ENCODE measurements around the gene TCF20.
A peak's percentile ranks its signal among the peaks of the same experiment; 100 is the strongest.

TCF20 gene

DNA sequence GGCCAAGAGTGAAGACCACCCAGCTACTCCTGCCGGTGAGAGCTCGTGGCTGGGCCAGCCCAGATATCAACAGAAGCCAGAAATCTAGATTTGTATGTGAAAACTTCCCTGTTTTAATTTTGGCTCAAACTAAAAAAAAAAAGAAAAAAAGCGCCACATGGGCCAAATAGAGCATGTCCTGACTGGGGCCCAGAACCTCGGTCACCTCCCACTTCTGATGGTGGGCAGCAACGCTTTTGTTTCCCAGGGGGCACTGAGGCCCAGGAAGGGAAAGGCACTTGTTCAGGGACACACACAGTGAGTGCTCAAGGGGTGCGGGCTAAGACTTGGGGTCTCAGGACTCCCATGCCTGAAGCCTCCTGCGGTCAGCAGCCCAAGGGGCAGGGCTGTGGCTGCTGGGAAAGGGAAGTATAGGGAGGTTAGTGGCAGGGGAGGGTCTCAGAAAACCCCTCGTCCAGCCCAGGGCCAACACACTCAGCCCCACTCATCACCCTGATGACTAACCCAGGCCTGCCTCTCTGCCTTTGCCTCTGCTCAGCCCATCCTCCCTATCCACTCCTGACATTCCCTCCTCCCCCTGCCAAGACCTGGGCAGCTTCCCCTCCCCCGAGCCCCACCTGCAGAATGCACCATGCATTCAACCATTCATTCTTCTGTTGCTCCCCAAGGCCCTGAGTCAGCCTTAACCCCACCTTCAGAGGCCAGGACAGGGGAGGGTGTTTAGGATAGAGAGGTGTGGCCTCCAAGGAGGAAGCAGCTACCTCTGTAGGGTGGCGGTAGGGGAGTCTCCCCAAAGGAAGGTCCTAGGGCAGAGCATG is 30.0 kb upstream of the TCF20 start:
- DNase-seq: no peak

DNA sequence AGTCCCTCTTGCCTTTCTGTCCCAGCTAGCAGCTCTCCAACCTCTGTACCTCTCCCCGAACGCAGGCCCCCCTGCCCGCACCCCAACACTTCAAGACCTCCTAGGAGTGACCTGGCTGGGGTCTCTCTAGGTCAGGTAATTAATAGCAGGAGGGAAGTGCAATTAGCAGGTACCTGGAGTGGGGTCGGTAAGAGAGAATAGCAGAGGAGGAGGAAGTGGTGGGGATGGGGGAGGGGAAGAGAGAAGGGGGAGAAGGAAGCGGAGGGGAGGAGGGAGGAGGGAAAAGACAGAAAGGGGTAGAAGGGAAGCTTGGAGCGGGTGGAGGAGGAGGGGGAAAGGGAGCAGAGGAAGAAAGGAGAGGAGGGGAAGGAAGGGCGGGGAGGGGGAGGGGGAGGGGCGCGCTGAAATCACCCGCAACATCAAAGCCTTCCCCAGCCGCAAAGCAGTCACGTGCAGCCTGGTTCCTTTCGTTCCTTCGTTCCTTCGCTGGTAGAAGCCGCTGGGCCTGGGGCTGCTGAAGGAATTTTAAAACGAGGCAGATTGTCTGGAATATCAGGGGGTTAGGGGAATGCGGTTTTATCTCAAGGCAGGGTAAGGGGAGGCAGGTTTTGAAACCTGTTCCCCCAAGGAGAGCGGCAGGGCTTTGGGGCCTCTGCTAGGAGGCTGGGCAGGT is 29.3 kb upstream of the TCF20 start:
- DNase-seq: no peak

DNA sequence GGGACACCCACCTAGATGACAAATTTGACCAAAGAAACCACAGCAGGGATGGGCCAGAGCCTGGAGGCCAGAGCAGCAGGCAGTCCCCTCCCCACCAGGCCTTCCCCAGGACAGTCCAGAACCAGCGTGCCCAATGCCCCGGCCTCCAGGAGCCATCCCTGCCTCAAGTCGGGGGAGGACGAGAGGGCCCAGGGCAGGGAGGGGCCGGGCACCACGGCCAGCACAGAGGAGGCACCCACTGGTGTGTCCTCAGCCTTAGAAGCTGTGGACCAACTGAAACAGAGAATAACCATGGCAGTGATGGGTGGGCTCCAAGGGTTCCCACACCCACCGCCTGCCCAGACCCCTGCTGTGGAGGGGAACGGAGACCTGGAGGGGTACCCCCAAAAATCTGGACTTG is 28.3 kb upstream of the TCF20 start:
- no peak for DNase-seq

DNA sequence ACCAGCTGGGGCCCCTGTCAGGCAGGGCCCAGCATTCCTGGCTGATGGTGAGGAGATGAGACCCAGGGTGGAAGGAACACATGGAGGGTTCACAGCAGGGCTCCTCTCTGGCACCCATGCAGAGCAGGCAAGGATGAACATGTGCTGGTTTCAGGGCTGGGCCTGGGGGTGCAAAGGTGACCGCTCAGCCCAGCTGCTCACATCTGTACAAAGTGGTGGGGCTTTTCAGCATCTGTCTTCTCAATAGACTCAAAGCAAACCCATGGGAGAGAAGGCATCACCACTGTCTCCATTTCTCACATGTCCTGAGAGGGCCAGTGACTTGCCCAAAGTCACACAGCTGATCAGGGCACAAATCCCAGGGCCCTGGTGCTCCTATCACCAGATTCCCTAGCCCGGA is 27.3 kb upstream of the TCF20 start:
- DNase-seq: no peak

DNA sequence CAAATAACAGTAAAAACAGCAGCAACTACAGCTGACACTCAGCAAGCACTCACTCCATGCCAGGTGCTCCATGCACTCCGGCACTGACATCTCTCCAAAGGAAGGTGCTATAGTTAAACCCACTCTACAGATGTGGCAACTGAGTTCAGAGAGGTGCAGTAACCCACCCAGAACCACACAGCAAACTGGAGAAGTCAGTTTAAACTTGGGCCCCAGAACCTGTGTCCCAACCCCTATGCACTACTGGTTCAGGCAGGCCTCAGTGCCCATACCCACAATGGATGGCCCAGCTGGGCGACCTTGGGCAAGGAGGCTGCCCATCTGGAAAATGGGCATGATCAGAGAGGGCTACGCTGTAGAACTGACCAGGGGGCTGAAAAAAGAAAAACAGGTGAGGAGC is 26.4 kb upstream of the TCF20 start:
- no peak for DNase-seq

DNA sequence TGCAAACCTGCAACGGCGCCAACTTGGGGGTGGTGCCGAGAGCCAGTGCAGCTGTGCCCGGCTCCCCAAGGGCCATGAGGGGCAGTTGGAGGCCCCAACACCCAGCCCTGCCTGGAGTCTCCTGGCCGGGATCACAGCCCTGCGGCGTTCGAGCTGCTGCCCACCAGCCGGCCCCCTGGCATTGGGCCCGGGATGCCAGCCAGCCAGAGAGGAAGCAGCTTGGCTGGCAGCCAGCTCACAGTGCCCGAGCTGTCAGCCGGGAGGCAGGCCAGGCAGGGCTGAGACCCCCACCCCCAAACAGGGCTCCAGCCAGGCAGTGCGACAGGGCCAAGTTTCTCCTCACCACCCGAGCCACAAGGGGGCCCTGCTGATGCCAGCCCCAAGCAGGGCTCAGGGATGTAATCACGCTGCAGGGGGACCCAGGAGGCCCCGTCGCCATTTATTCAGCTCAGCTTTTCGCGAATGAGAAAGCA is 26.0 kb upstream of the TCF20 start:
- peak; percentile 93 for DNase-seq

DNA sequence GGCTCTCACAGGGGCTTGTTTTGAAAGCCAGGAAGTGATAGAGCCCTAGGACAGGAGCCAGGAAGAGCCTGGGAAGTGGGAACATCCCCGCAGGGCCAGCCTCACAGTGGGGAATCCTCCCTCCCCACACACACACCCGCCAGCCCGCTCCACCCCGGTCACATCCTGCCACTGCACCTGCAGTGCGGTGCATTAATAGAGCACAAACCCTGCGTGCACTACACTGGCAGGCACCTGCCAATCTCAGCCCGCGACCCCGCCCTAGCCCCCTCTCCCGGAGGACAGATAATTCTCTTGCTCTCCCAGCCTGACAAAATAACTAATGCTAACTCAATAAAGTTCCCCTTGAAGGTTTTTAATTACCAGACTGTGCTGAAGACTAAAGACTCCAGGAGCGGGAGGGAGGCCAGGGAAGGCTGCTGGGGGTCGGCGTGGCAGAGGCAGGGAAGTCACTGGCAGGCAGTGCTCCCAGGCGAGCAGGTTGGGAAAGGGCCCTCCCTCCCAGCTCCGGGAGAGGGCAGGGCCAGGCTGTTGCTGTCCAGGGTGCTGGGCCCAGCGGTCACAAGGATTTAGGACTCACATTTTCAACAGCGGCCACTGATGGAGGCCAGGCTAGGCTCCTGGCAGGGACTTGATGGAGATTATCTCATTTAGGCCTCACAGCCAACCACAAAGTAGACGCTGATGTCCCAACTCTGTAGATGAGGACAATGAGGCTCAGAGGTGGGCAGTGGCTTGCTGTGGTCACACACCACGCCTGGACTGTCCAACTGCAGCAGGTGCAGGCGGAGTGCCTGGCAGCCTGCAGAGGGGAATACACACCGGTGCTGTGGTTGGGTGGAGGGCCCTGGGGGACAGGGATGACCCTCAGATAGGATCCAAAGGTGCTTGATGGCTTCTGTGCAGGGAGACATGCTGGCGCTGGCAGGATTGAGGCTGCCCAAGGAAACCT is 23.9 kb upstream of the TCF20 start:
- DNase-seq: peak; percentile 18

DNA sequence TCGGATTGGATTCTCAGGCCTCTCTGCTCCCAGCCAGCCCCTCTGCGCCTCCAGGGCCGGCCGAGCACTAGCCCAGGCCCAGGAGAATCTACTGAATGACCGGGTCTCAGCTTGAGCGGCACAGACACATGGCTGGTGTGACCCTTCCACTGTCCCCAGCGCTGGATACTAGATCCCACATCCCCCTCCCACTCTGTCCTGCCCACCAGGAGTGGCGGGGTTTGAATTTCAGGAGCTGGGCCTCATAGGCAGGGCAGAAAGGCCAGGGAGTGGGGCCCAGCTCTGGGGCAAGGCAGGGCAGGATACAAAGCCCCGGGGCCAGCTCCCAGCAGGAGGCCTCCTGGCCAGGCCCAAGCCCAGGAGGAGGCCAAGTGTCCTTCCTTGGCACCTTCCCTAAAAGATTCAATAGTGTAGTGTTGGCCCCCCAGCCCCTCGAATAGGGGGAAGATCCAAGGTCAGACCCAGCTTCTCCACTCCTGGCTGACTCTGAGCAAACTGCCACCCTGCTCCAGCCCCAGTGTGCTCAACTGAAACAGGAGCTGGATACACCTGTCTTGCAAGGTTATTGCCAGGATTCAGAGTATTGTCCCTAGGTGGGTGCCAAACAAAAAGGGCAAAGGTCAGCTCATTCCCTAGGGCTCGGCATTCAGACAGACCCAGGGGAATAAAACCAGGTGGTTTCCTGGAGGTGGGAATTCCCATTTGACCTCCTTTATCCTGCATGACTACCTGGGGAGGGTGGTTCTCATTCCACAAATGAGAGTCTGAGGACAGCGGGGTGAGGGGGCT is 22.5 kb upstream of the TCF20 start:
- no peak for DNase-seq

DNA sequence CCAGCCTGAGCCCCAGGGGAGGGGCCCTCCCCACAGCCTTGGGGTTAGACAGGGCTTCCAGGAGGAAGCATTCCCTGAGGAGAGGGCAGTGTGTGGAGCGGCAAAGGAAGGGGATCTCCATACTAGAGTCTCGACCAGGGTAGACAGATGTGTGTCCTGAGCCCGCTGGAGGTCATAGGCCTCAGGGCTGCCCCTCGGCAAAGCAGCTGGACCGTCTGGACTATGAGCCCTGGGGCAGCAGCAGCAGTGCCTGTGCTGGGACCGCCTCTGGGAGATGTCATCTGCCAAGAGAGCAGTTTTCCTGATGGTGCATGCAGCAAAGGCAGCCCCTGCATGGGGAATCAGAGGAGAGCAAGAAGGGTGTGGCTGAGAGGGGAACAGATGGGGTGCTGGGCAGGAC is 20.8 kb upstream of the TCF20 start:
- no peak for DNase-seq

DNA sequence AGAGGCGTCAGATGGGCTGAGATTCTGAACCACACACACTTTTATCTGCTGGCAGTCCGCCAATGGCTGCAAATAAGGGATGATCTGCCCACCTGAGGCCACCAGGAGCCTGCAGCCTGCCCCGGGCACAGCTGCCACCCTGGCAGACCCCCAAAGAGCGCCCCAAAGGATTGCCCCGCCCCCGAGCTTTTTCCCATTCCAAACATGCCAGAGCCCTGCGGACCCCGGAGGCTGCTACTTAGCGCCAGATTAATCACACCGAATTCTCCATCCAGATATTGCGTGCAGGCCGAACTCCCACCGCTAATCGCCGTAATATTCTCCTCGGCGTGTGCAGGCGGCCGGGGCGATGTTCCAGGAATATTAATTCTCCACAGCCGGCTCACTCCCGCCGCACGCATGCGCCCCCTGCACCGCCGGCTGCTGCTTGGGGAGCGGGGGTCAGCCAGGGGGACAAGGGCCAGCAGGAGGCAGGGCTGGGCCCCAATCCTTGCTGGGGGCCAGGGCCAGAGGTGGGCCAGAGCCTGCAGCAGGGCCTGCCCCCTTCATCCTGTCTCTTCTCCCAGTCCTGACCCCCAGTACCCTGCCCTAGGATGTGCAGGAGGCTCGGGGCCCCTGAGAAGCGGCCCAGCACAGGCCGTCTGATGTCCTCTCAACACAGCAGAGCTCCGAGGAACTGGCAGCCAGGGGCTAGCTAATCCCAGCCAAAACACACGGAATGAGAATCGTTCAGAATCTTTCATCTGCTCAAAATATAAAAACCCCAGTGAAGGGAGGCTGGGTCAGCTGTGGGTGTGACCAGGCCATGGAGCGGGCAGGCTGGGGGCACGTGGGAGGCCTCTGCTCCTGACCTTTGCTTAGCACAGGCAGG is 19.5 kb upstream of the TCF20 start:
- DNase-seq: peak; percentile 57

DNA sequence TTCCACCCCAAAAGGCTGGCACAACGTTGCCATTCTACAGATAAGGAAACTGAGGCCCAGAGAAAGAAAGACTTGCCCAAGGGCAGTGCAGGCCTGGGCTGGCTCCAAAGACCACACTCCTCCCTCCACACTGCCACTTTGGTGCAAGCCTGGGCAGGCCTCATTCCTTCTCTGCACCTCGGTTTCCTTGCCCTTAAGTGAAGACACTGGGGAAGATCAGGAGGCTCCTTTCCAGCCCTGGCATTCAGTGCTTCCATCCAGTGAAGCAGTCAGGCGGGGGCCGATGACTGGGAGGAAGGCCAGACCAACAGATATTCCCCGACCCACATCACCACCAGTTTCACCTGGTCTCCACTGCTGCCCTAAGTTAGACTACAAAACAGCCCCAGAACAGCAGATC is 18.3 kb upstream of the TCF20 start:
- DNase-seq: no peak

DNA sequence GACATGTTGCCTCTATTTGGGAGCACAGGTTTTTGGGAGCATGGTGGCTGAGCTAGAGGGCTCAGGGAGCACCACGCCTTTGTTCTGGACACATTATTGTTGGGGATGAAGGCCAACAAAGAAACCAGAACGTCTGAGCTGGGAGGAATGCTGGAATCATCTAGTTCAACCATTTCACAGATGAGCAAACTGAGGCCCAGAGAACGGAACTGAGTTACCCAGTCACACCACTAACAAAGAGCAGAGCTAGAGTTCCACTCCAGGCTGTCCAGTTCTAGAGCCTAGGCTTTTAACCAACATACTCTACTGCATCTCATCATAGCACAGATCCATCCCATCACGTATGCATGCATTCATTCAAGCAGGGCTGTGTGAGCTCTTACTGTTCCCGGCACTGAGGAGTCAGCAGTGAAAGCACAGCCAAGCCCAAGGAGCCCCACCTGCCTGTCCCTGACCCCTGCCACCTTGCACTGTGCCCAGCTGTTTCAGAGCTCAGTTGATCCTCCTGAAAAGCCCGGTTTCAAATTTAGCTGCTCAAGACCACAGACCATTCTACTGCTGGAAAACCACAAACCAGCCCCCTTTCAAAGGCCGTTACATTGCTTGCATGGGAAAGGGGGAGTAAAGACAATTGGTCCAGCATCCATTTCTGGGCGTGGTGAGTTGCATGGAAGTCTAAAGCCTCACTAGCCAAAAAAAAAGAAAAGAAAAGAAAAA is 16.9 kb upstream of the TCF20 start:
- no peak for DNase-seq

DNA sequence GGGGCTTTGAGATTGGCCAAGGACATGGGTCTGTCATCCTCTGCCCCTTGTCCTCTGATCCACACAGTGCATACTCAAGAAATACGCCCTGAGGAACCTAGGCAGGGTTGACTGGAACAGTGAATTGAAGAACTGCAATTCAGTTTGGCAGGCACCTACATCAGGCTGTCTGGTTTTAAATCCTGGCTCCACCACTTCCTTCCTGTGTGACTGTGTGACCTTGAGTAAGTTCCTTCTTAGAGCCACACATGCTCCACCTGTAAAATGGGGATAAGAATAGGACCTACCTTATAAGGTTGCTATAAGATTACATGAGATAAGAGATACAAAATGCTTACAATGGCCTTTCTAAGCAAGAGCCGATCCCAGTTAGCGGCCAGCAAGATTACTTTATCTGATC is 15.8 kb upstream of the TCF20 start:
- DNase-seq: no peak

DNA sequence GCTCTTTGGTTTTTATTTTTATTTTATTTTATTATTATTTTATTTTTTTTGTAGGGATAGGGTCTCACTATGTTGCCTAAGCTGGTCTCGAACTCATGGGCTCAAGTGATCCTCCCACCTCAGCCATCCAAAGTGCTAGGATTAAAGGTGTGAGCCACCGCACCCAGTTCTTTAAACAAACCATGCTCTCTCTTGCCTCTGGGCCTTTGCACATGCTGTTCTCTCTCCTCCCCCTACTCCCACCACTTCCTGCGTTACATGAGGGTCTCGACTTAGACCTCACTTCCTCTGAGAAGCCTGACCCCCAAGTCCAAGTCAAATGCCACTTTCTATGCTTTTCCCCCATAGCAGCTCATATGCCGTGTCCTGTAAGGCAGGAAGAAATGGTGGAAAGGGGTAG is 15.2 kb upstream of the TCF20 start:
- no peak for DNase-seq

DNA sequence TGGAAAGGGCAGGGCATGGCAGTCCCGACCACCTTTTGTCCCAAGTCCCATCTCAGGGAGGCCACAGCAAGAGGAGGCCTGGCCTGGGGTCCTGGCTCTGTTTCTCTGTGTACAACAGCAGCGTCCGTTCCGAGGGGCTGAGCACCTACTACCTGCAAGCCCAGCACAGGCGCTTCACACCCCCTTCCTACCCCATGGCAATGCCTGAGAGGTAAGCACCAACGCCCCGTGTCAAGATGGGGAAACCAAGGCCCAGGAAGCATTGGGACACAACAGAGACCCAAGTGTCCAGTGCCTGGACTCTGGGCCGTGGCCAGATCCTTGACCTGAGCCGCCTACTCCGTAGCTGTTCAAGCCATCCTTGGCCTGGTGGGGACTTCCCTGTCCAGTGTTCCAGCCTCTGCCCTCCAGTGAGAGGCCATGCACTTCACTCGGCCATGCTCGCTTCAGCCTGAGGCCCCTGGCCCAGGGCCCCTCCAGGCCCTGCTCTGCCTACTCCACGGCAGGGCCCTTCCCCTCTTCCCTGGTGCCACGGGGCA is 14.3 kb upstream of the TCF20 start:
- no peak for DNase-seq

DNA sequence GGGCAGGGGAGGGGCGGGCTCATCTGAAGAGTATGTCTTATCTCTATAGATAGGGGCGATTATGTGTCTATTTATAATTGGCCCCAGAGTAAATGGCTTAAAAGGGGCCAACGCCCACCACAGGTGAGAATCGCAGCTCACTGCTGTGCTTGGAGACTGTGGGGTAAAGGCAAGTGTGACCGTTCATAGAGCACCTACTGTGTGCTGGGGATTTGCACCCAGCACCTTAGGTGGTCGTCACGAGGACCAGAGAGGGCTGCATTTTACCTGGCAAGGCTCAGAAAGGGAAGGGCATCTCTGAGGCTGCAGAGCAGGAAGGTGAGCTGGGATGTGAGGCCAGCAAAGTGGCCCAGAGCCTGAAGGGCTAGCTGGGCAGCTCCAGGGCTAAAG is 13.7 kb upstream of the TCF20 start:
- DNase-seq: no peak

DNA sequence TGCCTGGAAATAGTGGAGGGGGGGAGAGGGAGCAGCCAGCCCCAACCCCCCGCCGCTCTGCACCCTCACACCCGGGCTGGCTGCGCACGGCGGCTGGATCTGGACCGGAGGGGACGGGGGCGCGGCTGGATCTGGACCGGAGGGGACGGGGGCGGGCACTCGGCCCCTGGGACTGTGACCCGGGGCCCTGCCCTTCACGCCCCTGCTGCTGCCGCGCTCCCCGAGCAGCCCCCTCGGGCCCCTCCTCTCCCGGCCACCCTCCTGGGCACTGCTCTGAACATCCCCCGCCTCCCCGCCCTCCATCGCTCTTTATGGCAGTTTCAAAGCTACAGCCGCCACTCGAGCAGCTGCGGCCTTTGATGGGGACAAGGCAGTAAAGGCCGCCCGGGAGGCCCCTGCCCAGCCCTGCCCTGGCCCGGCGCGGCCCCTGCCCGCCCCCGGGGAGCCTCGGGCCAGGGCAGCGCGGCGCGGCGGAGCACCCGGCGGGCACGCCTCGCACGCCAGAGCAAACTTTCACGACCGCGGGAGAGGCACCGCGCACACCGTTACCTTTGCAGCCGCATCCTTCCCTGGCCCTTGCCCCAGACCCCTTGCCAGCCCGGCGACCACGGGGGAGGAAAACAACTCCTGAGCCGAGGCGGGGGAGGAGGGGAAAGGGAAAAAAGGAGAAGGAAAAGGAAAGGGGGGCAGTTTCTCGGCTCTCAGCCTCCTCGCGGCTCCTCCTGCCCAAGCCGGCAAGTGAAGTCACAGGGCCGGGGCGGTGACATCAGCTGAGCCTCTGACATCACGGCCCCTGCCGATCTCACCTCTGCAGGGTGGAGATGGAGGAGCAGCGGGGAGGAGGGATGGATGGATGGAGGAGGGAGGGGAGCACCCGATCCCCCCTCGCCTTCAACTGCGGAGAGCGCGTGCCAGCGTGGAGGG is 13.1 kb upstream of the TCF20 start:
- DNase-seq: no peak

DNA sequence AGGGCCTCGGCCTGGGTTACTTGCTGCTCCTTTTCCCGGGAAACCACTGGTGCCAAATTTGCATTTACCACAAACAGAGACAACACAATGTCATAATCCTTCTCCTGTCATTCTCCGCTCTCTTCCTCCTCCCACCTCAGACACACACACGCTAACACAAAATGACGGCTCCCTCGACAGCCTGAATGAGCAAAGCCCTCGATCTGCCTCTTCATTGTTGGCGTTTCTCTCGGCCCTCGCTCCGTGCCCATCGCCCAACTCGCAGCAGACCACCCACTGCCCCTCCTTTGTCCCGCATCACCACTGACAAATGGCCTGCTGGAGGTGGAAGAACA is 12.5 kb upstream of the TCF20 start:
- DNase-seq: no peak

DNA sequence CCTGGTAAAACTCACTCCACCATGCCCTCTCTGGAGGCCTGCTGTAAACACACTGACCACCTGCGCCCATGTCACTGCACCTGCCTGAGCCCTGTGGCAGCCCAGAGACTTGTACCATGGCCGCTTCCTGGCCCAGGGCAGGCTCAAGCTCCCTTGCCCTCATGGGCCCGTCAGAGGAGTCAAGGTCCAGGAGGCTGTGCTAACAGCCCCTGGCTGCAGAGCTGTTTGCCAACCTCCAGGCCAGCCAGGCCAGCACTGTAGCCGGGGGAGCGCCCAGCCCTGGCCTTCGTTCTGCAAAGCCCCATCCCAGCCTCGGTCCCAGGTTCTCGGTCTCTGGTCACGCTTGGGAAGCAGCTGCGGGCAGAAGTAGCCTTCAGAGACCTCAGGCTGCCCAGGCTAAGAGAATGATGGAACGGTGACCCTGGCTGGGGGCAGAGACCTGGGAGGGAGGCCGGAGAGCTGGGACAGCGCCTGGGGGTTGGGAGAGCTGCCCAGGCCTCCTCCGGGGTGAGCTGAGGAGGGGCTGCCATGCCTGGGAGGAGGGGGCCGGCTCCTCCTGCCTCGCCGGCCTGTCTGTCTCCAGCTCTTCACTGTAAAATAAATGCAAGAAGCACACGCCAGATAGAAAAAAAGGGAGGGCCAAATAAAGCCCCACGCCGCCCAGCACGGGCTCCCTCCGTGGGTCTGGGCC is 11.9 kb upstream of the TCF20 start:
- no peak for DNase-seq

All from NCI-H1105 (cell line).